GM18867 (cell line): ENCODE data around the gene CYP2A13.
"Not testable (repeated sequence)": the region's sequence is repeated elsewhere in the genome, so short reads cannot be mapped to it uniquely, and the experiment has no call there.

Experiments used
- ATAC-seq: cut with Tn5 transposase; IDR thresholded peaks from one replicate; pipeline ENCODE4 v1.9.1; 2021; ENCODE audit warnings: mild to moderate bottlenecking, moderate library complexity; ENCODE audit not compliant: unreplicated experiment

Gene CYP2A13

DNA sequence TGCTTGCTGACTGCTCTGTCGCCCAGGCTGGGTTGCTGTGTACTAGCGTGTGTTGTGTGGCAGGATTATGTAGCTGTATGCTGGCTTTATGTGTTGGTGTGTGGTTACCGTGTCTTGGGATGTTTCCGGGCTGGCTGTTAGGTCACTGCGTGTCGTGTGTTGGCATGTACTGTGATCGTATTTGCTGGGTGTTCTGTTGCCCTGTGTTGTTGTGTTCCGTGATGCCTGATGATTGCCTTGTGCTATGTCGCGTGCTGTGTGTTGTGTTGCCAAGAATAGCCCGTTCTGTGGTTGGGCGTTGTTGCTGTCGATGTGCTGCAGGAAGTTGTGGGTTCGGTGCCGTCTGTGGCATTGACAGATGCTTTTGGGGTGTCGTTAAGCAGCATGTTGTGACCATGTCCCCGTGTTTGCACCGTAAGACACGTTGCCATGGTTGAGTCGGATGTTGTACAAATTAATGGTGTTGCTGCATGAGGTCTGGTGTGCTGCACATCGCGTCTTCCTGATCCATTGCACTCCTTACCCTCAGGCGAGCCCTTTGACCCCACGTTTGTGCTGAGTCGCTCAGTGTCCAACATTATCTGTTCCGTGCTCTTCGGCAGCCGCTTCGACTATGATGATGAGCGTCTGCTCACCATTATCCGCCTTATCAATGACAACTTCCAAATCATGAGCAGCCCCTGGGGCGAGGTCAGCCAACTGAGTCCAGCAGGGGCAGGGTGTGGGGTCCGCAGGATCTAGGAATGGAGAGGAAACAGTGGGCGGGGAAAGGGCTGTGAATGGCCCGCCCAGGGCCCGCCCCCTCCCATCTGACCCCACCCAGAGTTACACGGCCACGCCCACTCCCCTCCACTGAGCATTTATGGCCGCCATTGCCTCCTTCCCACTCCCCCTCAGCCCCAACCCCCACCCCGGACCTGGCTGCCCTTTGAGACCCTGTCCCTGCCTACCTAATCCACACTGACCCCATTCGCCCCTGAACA lies 33.0 kb downstream of the CYP2A13 start:
- ATAC-seq: not testable (repeated sequence)

DNA sequence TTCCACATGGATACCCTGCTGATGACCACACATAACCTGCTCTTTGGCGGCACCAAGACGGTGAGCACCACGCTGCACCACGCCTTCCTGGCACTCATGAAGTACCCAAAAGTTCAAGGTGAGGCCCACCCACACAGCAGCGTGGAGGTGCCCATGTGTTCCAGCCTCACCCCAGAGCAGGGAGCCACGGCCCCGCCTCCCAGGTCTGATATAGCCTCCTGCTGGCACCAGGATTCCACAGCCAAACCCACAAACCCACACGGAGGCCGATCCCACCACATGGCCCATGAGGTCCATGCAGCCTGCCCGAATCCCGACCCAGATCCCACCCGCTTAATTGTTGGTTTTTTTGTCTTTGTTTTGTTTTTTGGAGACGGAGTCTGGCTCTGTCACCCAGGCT lies 34.6 kb downstream of the CYP2A13 start:
- not testable (repeated sequence) for ATAC-seq

DNA sequence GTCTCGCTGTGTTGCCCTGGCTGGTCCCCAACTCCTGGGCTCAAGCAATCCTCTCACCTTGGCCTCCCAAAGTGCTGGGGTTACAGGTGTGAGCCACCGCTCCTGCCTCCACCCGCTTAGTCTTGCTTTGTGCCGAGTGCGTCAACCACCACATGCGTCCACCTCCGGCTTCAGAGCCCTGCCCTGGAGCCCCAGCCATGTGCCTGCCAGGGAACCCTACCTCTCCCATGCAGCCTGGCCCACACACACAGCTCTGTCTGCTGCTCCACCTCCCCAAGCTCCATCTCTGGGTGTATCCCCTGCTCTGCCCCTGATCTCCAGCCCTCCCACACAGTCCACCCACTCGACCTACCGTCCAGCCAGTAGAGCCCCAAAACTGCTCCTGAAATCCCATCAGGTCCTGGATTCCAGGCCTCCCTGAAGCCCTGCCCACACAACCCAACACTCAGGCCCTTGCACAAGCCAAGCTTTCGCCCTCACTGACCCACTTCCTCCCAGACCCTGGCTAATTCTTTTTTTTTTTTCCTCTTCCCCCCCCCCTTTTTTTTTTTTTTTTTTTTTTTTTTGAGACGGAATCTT lies 35.6 kb downstream of the CYP2A13 start:
- ATAC-seq: no peak

DNA sequence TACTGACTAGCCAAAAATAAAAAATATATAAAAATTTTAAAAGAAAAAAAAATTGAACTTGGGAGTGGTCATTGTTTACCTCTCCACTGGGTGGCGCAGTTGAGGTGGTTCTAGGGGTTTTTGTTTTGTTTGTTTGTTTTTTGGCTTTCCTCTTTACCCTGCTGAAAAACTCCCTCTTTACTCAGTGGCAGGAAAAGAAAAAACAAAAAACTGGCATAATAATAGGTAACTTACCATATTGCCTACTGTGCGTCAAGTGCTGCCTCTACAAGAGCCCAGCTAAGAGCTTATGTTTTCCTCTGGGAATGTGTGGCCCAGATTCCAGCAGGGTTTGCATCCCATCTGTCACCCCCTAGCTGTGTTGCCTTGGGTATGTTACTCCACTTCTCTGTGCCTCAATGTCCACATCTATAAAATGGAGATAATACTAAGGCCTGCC lies 38.5 kb downstream of the CYP2A13 start:
- ATAC-seq: not testable (repeated sequence)

DNA sequence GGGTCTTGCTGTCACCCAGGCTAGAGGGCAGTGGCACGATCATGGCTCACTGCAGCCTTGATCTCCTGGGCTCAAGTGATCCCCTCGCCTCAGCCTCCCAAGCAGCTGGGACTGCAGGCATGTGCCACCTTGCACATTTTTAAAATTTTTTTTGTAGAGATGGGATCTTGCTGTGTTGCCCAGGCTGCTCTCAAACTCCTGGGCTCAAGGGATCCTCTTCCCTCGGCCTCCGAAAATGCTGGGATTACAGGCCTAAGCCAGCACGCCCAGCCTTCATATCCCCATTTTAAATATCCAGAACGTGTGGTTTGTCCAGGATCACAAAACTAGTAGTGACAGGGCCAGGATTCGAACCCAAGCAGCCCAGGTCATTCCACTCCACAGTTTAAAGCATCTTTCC lies 39.1 kb downstream of the CYP2A13 start:
- not testable (repeated sequence) for ATAC-seq

DNA sequence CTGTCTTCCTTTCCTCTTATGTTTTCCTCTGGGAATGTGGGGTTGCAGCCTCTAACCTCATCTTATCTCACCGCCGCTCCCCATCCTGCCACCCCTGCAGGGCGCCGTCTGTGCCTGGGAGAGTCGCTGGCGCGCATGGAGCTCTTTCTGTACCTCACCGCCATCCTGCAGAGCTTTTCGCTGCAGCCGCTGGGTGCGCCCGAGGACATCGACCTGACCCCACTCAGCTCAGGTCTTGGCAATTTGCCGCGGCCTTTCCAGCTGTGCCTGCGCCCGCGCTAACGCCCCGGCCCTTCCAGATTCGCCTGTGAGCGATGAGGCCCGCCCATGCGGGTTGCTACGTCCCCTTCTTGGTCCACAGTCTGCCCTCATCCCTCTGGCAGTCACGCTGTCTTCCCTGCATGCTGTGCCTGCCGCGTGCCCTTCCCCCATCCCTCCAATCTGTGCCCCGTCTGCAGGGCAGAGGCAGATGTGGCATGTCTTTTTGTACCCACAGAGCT lies 39.6 kb downstream of the CYP2A13 start:
- ATAC-seq: not testable (repeated sequence)

DNA sequence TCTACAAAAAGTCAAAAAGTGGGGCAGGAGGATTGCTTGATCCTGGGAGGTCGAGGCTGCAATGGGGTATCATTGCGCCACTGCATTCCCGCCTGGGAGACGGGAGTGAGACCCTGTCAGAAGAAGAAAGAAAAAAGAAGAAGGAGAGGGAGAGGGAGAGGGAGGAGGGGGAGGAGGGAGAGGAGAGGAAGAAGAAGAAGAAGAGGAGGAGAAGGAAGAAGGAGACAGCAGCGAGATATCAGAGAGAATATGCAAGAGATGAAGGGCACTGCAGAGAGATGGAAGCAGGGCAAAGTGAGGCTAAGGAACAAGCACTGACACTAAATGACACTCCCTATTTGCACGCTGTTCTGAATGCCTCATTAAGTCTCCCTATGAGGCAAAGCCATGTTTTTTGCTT lies 40.4 kb downstream of the CYP2A13 start:
- no peak for ATAC-seq

DNA sequence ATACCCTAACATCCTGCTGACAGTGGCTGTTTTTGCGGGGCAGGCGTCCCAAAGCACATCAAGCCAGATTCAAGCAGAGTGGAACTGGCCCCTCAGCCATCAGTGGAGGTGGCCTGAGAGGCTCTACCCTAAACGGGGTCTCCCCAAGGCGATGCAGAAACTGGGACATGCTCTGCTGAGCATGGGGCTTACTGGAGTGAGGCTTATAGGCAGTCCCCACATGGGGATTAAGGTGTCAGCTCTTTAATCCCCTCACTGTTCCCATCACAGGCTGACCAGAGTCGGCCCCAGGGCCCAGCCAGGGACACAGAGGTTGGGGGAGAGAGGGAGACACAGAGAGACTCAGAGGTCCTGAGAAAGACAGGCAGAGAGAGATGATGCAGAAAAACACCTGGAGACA lies 42.9 kb downstream of the CYP2A13 start:
- ATAC-seq: no peak

DNA sequence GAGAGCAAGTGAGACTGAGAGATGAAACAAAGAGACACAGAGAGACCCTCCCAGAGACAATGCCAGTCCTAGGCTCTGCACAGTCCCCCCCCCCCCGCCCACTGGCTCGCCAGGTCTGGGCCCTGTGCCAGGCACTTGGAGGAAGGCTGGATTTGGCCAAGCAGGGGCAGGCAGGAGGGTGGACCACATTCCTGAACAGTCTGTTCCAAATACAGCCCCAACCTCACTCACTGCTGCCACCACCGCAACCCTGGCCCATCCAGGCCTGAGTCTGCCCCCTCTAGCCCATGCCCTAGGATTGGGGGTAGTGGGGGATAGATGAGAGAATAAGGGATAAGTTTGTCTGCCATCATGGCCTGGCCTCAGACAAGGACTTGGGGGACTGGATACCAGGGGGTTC lies 45.0 kb downstream of the CYP2A13 start:
- ATAC-seq: no peak

DNA sequence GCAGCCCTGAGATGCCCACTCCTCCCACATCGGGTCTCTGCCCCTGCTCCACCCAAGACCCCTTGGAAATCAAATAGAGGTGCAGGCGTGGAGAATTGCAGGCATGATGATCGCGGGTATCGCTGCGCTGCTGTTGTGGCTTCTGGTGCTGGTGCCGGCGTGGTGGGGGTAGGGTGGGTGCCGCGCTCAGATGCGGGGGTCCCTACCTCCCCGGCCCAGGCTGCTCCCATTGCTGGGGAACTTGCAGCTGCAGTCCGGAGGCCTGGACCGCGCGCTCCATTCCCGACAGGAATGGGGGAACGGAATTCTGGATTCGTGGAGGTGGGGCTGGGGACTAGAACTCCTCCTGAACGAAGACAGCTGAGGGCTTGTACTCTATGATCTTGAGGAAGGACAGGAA lies 46.4 kb downstream of the CYP2A13 start:
- ATAC-seq: no peak

DNA sequence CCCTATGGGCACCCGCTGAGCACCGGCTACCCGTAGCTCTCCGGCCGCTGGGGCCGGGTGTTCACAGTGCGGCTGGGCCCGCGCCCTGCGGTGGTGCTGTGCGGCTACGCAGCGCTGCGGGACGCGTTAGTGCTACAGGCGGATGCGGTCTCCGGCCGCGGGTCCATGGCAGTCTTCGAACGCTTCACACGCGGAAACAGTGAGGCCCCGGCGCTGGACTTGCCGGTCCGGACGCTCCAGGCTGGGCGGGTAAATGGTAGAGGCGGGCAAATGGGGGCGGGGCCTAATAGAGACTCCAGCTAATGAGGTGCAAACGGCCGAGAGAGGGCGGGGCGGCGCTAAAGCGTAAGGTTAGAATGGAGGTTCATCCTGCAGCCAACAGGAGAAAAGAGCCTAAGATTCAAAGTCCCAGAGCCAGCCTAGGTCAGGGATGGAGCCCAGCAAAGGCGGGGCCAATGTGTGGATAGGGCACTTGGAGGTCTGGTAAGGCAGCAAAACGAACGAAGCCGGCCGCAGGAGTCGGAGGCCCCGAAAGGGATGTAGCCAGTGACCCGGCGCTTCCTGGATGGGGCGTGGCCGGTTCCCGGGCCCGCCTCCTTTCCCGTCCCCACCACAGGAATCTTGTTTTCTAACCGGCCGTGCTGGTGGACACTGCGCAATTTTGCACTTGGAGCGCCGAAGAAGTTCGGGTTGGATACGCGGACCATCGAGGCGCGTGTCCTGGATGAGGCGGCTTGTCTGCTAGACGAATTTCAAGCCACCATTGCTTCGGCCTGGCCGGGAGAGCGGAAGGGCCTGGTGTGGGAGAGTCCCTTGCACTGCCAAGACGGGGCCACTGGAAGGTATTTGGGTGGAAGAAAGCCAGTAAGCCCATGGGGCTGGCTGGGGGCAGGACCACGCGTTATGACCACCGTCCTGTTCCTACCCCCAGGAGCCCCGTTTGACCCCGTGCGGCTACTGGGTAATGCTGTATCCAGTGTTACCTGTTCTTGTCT lies 47.4 kb downstream of the CYP2A13 start:
- ATAC-seq: not testable (repeated sequence)

DNA sequence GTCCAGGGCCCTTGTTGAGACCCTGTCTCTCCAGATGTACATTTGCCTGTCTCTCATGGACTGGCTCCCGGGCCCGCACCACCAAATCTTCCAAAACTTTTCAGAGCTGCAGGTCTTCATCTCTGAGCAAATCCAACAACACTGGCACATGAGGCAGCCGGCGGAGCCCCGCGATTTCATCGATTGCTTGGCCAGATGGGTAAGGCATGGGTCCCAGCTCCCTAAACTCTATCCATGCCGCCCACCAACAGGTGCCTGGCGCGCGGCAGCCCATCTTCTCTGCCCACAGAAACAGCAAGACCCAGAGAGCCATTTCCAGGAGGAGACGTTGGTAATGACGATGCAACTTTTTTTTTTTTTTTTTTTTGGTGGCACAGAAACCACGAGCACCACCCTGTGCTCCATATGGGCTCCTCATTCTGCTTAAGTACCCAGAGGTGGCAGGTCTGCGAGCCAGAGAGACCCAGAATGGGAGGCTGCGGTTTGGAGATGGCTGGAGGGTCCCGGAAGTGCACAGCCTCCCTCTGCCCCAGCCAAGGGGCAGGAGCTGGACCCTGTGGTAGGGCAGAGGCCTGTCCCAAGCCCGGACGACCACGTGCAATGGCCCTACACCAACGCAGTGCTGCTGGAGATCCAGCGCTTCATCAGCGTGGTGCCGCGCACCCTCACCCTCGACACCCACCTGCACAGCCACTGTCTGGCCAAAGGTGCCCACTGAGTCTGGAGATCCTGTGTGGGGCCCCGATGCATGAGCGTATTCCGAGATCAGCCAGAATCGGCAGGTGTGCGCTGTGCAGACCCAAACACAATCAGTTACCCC lies 48.6 kb downstream of the CYP2A13 start:
- no peak for ATAC-seq

DNA sequence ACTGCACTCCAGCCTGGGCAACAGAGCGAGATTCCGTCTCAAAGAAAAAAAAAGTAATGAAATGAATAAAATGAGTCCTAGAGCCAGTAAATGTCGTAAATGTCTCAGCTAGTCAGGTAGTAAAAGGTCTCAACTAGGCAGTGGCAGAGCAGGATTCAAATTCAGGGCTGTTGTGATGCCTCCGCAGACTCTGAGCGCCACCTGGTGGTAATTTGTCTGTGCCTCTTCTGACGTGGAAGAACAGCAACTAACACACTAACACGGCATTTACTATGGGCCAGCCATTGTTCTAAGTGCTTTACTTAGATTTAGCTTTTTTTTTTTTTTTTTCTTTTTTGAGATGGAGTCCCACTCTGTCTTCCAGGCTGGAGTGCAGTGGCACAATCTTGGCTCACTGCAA lies 56.2 kb downstream of the CYP2A13 start:
- ATAC-seq: no peak
